Sigmoid colon (tissue), 7 donors: ENCODE measurements around the gene PCDHGA1. TPM values are rescaled to one million over a fixed set of nuclear protein-coding genes. Genes with fewer than 3 reads are reported as not detected.

Source experiments
- DNase-seq: peaks from one replicate; pipeline ENCODE4 v3.0.0-alpha.2; 2019
- H3K27ac ChIP-seq, 4 donors: fragments of 200-600 bp; sonication (generic); one replicate each; pipeline ENCODE4 v1.5.1; 2016 to 2019; ENCODE audit warnings: mild to moderate bottlenecking in 1 of 4
- H3K27me3 ChIP-seq, 3 donors: fragments of 200-600 bp; sonication (generic); one replicate each; pipeline ENCODE4 v1.5.1; 2019; ENCODE audit warnings: mild to moderate bottlenecking in 1 of 3
- H3K36me3 ChIP-seq, 4 donors: fragments of 200-600 bp; sonication (generic); one replicate each; pipeline ENCODE4 v1.5.1; 2016 to 2019
- H3K4me1 ChIP-seq, 4 donors: fragments of 200-600 bp; sonication (generic); one replicate each; pipeline ENCODE4 v1.5.1; 2017 to 2019
- H3K4me3 ChIP-seq, 4 donors: fragments of 200-600 bp; sonication (generic); one replicate each; pipeline ENCODE4 v1.5.1; 2017 to 2019; ENCODE audit warnings: mild to moderate bottlenecking in 2 of 4, moderate library complexity in 1 of 4
- H3K9me3 ChIP-seq, 4 donors: fragments of 200-600 bp in 3 of 4; sonication (generic) in 3 of 4; one replicate each; pipeline versions ENCODE4 v1.5.1 to v1.6.1; 2013 to 2019
- EP300 ChIP-seq, 4 donors: sonication (generic); formaldehyde crosslinking; IDR thresholded peaks; one replicate each; pipeline ENCODE4 v1.6.1; 2017; ENCODE audit warnings: antibody characterized with exemption in 4 of 4
- POLR2A ChIP-seq, 2 donors: fragments of 450-650 bp; IDR thresholded peaks; one replicate each; pipeline ENCODE4 v1.6.1; 2016; ENCODE audit warnings: antibody characterized with exemption in 2 of 2, mild to moderate bottlenecking in 2 of 2, moderate library complexity in 2 of 2
- POLR2AphosphoS5 ChIP-seq, 4 donors: sonication (generic); formaldehyde crosslinking; IDR thresholded peaks; one replicate each; pipeline ENCODE4 v1.6.1; 2017; ENCODE audit warnings: antibody characterized with exemption in 4 of 4
- WGBS, 2 donors: extraction: QIAGEN DNeasy Blood & Tissue Kit; methylation state at CpG; one replicate each; pipeline ENCODE4 v1.1.7; 2013; 5-methylcytosine and 5-hydroxymethylcytosine counted together
- intact Hi-C: fragments of 100-400 bp; cut with DNase I; formaldehyde crosslinking; loops from one replicate; pipeline ENCODE4 v1.15.1; 2023
- polyA plus RNA-seq, 3 donors: library from polyadenylated mRNA; stranded (reverse); fragments of 200-250 nt; gene quantifications; one replicate each; pipeline ENCODE4 v1.2.3, GENCODE V29; 2013
- total RNA-seq, 4 donors: library from RNA; depleted of rRNA; stranded (reverse); fragments of >200 nt; gene quantifications; one replicate each; pipeline ENCODE4 v1.1.0, GENCODE V29; 2016
- TF ChIP-seq, protein P1 (sequence below), 4 experiments: fragments of 450-650 bp in 3 of 4; fragments of 200-600 bp in 1 of 4; IDR thresholded peaks; one replicate each; pipeline ENCODE4 v1.5.1; 2016 to 2019; ENCODE audit warnings: antibody characterized with exemption in 4 of 4, mild to moderate bottlenecking in 3 of 4, moderate library complexity in 2 of 4
- donor health status: healthy with polysubstance abuse.
- donor health status: Bipolar disorder and iron deficiency.
- donor health status: healthy.

The PCDHGA1 gene
- total and polyA plus RNA-seq, 7 donors = 0.26 to 1.4 (median 1.1) TPM; not detected in 2

DNA sequence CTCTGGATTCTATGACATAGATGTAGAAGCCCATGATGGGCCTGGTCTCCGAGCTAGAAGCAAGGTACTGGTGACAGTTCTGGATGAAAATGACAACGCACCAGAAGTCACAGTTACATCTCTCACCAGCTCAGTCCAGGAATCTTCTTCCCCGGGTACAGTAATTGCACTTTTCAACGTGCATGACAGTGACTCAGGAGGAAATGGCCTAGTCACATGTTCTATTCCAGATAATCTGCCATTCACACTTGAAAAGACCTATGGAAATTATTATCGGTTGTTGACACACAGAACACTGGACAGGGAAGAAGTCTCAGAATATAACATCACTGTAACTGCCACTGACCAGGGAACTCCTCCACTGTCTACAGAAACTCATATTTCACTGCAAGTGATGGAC, 25.8 kb downstream of the PCDHGA1 start:
- H3K36me3 ChIP-seq = no peaks in the 10 kb centered on the region
- no peak overlapping the region for H3K27ac ChIP-seq
- intact Hi-C loops = no loop called here
- DNase-seq = no peak
- no peaks in the 10 kb centered on the region for H3K4me1 ChIP-seq
- TF ChIP-seq POLR2A (IDR thresholded peaks at IDR 0.05) (no peak), POLR2AphosphoS5 (IDR thresholded peaks at IDR 0.05) (no peak), EP300 (IDR thresholded peaks at IDR 0.05) (no peak)
- TF ChIP-seq, protein P1, sequence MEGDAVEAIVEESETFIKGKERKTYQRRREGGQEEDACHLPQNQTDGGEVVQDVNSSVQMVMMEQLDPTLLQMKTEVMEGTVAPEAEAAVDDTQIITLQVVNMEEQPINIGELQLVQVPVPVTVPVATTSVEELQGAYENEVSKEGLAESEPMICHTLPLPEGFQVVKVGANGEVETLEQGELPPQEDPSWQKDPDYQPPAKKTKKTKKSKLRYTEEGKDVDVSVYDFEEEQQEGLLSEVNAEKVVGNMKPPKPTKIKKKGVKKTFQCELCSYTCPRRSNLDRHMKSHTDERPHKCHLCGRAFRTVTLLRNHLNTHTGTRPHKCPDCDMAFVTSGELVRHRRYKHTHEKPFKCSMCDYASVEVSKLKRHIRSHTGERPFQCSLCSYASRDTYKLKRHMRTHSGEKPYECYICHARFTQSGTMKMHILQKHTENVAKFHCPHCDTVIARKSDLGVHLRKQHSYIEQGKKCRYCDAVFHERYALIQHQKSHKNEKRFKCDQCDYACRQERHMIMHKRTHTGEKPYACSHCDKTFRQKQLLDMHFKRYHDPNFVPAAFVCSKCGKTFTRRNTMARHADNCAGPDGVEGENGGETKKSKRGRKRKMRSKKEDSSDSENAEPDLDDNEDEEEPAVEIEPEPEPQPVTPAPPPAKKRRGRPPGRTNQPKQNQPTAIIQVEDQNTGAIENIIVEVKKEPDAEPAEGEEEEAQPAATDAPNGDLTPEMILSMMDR (IDR thresholded peaks at IDR 0.05) = no peak
- no peak overlapping the region for H3K4me3 ChIP-seq
- peaks cover 41 to 84% (median 63%) of the 10 kb centered on the region in 4 donors for H3K9me3 ChIP-seq
- peaks cover 0 to 20% (median 0%) of the 10 kb centered on the region in 3 donors for H3K27me3 ChIP-seq
- WGBS, 2 donors = 72 to 73% methylated on average over 5 of the region's 5 CpGs

DNA sequence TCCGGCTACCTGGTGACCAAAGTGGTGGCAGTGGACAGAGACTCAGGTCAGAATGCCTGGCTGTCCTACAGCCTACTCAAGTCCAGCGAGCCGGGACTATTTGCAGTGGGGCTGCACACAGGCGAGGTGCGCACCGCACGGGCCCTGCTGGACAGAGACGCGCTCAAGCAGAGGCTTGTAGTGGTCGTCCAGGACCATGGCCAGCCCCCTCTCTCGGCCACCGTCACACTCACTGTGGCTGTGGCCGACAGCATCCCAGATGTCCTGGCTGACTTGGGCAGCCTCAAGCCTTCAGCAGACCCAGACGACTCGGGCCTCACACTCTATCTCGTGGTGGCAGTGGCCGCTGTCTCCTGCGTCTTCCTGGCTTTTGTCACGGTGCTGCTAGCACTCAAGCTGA, 26.6 kb downstream of the PCDHGA1 start:
- H3K27me3 ChIP-seq = peaks cover 0 to 13% (median 0%) of the 10 kb centered on the region in 3 donors
- TF ChIP-seq, protein P1 (IDR thresholded peaks at IDR 0.05) = no peak
- TF ChIP-seq EP300 (IDR thresholded peaks at IDR 0.05) = no peak
- no peak for TF ChIP-seq POLR2AphosphoS5 (IDR thresholded peaks at IDR 0.05)
- no peak for TF ChIP-seq POLR2A (IDR thresholded peaks at IDR 0.05)
- no peaks in the 10 kb centered on the region for H3K4me1 ChIP-seq
- H3K4me3 ChIP-seq = no peak overlapping the region
- H3K27ac ChIP-seq = no peak overlapping the region
- H3K9me3 ChIP-seq = peaks cover 37 to 84% (median 62%) of the 10 kb centered on the region in 4 donors
- no peak for DNase-seq
- WGBS, 2 donors = 55 to 69% methylated on average over 19 of the region's 19 CpGs
- intact Hi-C loops = no loop called here
- H3K36me3 ChIP-seq = no peaks in the 10 kb centered on the region

DNA sequence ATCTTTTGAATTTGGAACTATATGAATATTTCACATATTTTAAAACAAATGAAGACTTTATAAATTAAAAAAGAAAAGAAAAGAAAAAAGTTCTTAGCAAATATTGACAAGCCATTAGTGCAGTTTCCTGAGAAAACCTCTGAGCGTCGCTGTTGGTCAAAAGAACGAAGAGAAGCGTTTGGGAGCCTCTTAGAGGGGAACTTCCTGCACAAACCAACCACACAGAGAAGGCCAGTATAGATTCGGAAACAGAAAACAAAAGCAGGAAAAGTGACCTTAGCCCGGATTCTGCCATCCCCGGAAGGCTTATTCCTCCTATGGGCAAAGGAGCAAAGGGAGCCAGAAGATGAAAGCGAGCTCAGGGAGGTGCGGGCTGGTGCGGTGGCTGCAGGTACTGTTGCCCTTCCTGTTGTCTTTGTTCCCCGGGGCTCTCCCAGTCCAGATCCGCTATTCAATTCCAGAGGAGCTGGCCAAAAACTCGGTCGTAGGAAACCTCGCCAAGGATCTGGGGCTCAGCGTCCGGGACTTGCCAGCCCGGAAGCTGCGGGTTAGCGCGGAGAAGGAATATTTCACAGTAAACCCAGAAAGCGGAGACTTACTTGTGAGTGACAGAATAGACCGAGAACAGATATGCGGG, 29.6 kb downstream of the PCDHGA1 start, which contains the start of gene PCDHGB2:
Gene PCDHGB2 (plus strand): TSS at position 205 of the 637 bp plus-strand sequence. CDS start 142 bp downstream, at position 347.
- Histone ChIP-seq H3K27ac (no peak within 1 kb of the TSS), H3K9me3 (peaks cover 48 to 96% (median 68%) of the 10 kb centered on the region in 4 donors), H3K27me3 (peaks cover 0 to 5% (median 4%) of the 10 kb centered on the region in 3 donors), H3K36me3 (no peaks in the 10 kb centered on the region), H3K4me1 (no peaks in the 10 kb centered on the region), H3K4me3 (peak within 1 kb of the TSS in 2 of 4 donors; percentile 14 to 26)
- intact Hi-C loops = no loop called here
- no peak for DNase-seq
- TF ChIP-seq POLR2AphosphoS5 (IDR thresholded peaks at IDR 0.05) (no peak), EP300 (IDR thresholded peaks at IDR 0.05) (no peak), POLR2A (IDR thresholded peaks at IDR 0.05) (no peak)
- TF ChIP-seq, protein P1 (IDR thresholded peaks at IDR 0.05) = peak in 1 of 4 experiments; percentile 8
- 23 to 34% methylated on average over 24 of the region's 24 CpGs for WGBS, 2 donors

DNA sequence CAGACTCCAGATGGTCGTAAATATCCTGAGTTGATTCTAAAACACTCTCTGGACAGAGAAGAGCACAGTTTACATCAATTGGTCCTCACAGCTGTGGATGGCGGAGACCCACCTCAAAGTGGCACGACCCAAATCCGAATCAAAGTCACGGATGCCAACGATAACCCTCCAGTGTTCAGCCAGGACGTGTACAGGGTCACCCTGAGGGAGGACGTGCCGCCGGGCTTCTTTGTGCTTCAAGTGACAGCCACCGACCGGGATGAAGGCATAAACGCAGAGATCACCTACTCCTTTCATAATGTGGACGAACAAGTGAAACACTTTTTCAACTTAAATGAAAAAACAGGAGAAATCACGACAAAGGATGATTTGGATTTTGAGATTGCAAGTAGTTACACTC, 30.4 kb downstream of the PCDHGA1 start:
- H3K27ac ChIP-seq = no peak overlapping the region
- H3K9me3 ChIP-seq = peaks cover 50 to 96% (median 70%) of the 10 kb centered on the region in 4 donors
- WGBS, 2 donors = 42 to 61% methylated on average over 15 of the region's 15 CpGs
- peaks cover 0 to 5% (median 4%) of the 10 kb centered on the region in 3 donors for H3K27me3 ChIP-seq
- no peaks in the 10 kb centered on the region for H3K36me3 ChIP-seq
- no peak overlapping the region for H3K4me3 ChIP-seq
- intact Hi-C loops = no loop called here
- TF ChIP-seq EP300 (IDR thresholded peaks at IDR 0.05) (no peak), POLR2A (IDR thresholded peaks at IDR 0.05) (no peak), POLR2AphosphoS5 (IDR thresholded peaks at IDR 0.05) (no peak)
- TF ChIP-seq, protein P1 (IDR thresholded peaks at IDR 0.05) = no peak
- no peaks in the 10 kb centered on the region for H3K4me1 ChIP-seq
- no peak for DNase-seq
